Activated CD4-positive, alpha-beta T cell treated with anti-CD3 and anti-CD28 coated beads, Interleukin-2, amount 50 U/mL, for 24 hours (primary cell): ENCODE data around the gene VRK2.
"Not testable (repeated sequence)": the region's sequence is repeated elsewhere in the genome, so short reads cannot be mapped to it uniquely, and the experiment has no call there.

Experiments used
- DNase-seq, 2 donors: peaks; one replicate each; pipeline ENCODE4 v3.0.0-alpha.2; 2020; ENCODE audit warnings: low read depth in 1 of 2, low spot score in 1 of 2

Gene VRK2

GRCh38 chr2:58158481-58158880, 111.9 kb downstream of the VRK2 start:
- DNase-seq = no peak

DNA sequence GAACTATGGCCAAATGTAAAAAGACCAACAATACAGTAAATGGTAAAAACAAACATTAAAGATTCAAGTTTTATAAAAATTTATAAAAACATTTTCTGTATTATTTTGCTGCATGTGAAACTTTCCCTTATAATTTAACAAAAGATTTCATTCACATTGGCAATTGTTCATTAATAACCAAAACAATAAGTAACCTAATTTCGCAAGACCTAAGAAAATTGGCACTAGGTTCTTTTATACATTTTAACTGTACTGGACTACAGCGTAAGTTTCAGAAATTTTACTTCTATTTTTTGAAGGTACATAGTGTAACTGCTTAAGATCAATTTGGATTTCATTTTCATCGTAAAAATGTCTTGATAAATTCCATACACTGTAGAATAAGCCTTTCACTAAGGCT, 117.3 kb downstream of the VRK2 start:
- no peak for DNase-seq

- not testable (repeated sequence) for DNase-seq
These were observed 121.5 kb downstream of the VRK2 start for GRCh38 chr2:58168130-58168529.

DNA sequence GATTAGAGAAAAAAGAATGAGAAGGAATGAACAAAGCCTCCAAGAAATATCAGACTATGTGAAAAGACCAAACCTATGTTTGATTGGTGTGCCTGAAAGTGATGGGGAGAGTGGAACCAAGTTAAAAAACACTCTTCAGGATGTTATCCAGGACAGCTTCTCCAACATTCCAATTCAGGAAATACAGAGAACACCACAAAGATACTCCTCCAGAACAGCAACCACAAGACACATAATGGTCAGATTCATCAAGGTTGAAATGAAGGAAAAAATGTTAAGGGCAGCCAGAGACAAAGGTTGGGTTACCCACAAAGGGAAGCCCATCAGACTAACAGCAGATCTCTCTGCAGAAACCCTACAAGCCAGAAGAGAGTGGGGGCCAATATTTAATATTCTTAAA, 123.2 kb downstream of the VRK2 start:
- DNase-seq = not testable (repeated sequence)

DNA sequence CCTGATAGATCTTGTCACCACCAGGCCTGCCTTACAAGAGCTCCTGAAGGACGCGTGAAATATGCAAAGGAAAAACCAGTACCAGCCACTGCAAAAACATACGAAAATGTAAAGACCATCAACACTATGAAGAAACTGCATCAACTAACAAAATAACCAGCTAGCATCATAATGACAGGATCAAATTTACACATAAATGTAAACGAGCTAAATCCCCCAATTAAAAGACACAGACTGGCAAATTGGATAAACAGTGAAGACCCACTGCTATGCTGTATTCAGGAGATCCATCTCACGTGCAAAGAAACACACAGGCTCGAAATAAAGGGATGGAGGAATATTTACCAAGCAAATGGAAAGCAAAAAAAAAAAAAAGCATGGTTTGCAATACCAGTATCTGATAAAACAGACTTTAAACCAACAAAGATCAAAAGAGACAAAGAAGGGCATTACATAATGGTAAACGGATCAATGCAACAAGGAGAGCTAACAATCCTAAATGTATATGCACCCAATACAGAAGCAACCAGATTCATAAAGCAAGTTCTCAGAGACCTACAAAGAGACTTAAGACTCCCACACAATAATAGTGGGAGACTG, 123.8 kb downstream of the VRK2 start:
- DNase-seq = not testable (repeated sequence)

GRCh38 chr2:58171831-58172230, 125.2 kb downstream of the VRK2 start:
- DNase-seq = not testable (repeated sequence)

GRCh38 chr2:58177187-58177586, 130.6 kb downstream of the VRK2 start:
- not testable (repeated sequence) for DNase-seq

- not testable (repeated sequence) for DNase-seq
These were observed 133.6 kb downstream of the VRK2 start for GRCh38 chr2:58180175-58180574.

DNA sequence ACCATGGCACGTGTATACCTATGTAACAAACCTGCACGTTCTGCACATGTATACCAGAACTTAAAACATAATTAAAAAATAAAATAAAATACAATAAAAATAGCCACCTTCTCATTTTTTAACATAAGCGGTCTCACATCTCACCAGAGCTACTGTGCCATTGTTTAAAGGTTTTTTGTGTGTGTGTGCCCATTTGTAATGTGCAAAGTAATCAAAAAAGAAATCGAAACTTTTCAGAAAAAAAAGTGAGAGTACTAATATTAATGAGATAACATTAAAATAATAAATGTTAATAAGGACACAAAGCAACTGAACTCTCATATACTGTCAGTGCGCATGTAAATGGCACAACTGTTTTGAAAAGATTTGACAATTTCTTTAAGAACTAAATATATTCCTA, 134.0 kb downstream of the VRK2 start:
- no peak for DNase-seq

DNA sequence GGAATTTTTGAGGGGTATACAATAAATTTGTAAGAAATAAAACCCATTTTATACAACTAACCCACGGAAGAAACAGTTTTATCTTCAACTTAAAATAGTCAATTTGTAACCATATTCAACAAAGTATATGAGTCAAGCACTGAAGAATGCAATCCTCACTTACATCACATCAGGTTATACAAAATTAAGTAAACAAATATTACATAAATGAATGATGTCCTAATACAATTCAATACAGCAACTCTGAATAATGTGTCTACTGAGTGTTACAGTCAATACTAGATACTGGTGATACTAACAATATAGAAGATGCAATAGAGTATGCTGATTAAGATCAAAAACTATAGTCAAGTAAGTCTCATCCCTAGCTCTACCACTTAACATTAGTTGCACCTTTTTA, 135.9 kb downstream of the VRK2 start:
- DNase-seq = no peak

- no peak for DNase-seq
These were observed 139.9 kb downstream of the VRK2 start for GRCh38 chr2:58186501-58186900.

GRCh38 chr2:58187022-58187421, 140.4 kb downstream of the VRK2 start:
- not testable (repeated sequence) for DNase-seq

DNA sequence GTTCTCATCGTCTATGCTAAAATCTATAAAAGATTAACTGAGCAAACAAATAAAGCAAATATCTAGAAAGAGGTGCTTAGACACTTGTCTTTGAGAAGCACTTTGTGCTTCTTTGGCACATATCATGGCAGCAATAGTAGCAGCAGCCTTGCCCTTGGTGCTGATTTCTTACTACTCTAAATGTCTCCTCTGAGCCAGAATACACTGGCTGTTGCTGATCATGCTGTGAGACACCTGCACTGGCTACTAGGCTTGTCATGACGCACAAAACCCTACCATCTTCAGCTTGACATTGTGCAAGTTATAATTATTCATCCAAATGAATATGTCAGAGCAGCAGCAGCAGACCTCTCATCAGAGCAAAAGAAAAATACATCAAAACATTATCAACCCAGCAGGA, 147.9 kb downstream of the VRK2 start:
- DNase-seq = no peak

DNA sequence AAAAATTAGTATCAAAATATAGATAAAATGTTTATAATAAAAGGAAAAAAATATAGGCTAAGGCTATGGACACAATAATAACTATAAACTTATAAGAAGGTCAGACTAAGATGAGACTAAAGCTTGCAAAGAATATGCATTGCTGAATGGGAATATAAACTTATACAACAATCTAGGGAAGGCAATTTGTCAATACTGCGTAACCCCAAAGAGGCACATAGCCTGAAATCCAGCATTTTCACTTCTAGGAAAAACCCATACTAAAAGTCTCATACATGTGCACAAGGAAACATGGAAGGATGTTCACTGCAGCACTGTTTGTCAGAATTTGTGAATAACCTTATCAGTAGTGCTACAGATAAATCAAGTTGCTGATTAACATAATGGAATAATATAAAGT, 149.1 kb downstream of the VRK2 start:
- no peak for DNase-seq

GRCh38 chr2:58197894-58198293, 151.3 kb downstream of the VRK2 start:
- DNase-seq = no peak

- DNase-seq = no peak
These were observed 155.8 kb downstream of the VRK2 start for GRCh38 chr2:58202404-58202803.

DNA sequence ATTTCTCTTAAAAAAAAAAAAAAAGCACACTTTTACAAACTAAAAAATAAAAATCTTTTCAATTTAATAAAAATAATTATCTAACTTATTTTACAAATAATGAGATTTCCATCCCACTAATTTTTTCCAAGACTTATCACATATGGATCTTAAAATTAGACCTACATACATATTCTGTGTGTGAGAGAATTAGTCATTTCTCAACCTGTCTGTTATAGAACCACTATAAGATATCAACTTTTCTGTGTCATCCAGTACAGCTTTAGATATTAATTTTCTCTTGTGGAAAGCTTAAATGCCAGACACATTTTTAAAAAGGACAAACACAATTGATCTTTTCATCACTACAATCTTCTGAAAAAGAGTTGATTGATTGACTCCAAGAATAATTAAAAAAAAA, 156.4 kb downstream of the VRK2 start:
- DNase-seq = no peak

GRCh38 chr2:58204195-58204959, 157.8 kb downstream of the VRK2 start:
- DNase-seq = no peak

DNA sequence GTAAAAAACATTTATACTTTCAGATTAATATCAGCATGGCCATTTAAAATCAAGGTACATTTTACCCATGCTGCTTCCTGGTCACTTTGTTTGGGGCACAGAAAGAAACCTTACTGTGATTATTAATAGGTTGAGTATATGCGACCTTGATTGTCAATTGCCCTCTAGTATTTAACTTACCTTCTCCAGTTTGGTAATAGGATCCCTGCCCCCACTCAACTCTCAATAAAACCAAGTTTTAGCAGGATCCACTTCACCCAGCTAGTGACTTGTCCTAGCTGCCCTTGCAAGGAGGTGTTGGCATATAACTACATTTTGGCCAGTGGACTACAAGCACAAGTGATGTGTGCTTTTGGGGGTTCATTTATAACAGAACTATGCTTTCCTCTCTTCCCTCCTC, 160.2 kb downstream of the VRK2 start:
- DNase-seq = no peak

GRCh38 chr2:58207189-58207588, 160.6 kb downstream of the VRK2 start:
- no peak for DNase-seq
